Pancreas (tissue), 10 donors: ENCODE data around the gene NRN1L. TPM values are rescaled to one million over a fixed set of nuclear protein-coding genes. Genes with fewer than 3 reads are reported as not detected.

Experiments used
- ATAC-seq, 4 donors: fragments of 200-7000 bp; cut with Tn5 transposase; one replicate each; pipeline versions ENCODE4 v1.8.0 to v1.9.1; 2020; ENCODE audit warnings: mild to moderate bottlenecking in 4 of 4, moderate library complexity in 4 of 4
- DNase-seq, 6 donors: peaks; one replicate each; pipeline ENCODE4 v3.0.0-alpha.2; 2020
- FAIRE-seq: peaks from 2 replicates; lab custom pipeline; 2012; peaks lifted over from hg19 to GRCh38; lab: Jason Lieb, UNC
- H3K27ac ChIP-seq, 4 donors: fragments of 200-600 bp; sonication (generic); 1 replicate in 3 of 4; 2 replicates in 1 of 4; pipeline versions ENCODE4 v1.5.0 to v1.8.0; 2020
- H3K27me3 ChIP-seq, 4 donors: fragments of 200-600 bp; one replicate each; pipeline ENCODE4 v1.8.0; 2021
- H3K36me3 ChIP-seq, 3 donors: fragments of 200-600 bp; sonication (generic) in 1 of 3; one replicate each; pipeline versions ENCODE4 v1.5.0 to v1.8.0; 2020 to 2021
- H3K4me1 ChIP-seq, 3 donors: fragments of 200-600 bp; one replicate each; pipeline ENCODE4 v1.8.0; 2021
- H3K4me3 ChIP-seq, 4 donors: fragments of 200-600 bp; sonication (generic) in 2 of 4; one replicate each; pipeline versions ENCODE4 v1.5.0 to v1.8.0; 2020 to 2021
- H3K9me3 ChIP-seq, 4 donors: fragments of 200-600 bp; one replicate each; pipeline ENCODE4 v1.8.0; 2021
- CTCF ChIP-seq, 4 donors: fragments of 200-600 bp; sonication (generic) in 3 of 4; IDR thresholded peaks; one replicate each; pipeline versions ENCODE4 v1.5.0 to v1.8.0; 2021; ENCODE audit warnings: antibody characterized with exemption in 4 of 4
- WGBS, 2 donors: extraction: QIAGEN DNeasy Blood & Tissue Kit; methylation state at CpG; one replicate each; pipeline ENCODE4 v1.1.7; 2013; 5-methylcytosine and 5-hydroxymethylcytosine counted together
- intact Hi-C, 3 donors: fragments of 100-400 bp; cut with DNase I; formaldehyde crosslinking; loops; one replicate each; pipeline versions ENCODE4 v1.11.1 to v1.14.2; 2022
- polyA plus RNA-seq, 2 donors: library from polyadenylated mRNA; stranded (reverse); fragments of 200-250 nt; gene quantifications; one replicate each; pipeline ENCODE4 v1.2.3, GENCODE V29; 2013
- total RNA-seq, 6 donors: library from RNA; stranded (reverse); fragmentation: NEBNext Ultra II Directional in 4 of 6; extraction: Animal tissue kit (Norgen Biotek cat#: 25700) in 4 of 6; gene quantifications; one replicate each; pipeline versions ENCODE4 v1.2.1 to v1.2.4, GENCODE V29; 2021 to 2023
- donor health status: healthy with polysubstance abuse.
- donor health status: DM: no; HTN: no; CAD: no; lungs with moderate emphysema.
- donor health status: DM: no; HTN: no; CAD: no.
- donor health status: control.
- donor health status: control.
- donor health status: Bipolar disorder and iron deficiency.
- donor health status: DM: yes; HTN: yes; CAD: no.
- donor health status: DM: no; HTN: no; CAD: no.
- donor health status: DM: no; HTN: no; CAD: no.
- donor health status: DM: yes; HTN: yes; CAD: no.

Gene NRN1L
- total and polyA plus RNA-seq, 8 donors: 0.34 to 4.2 (median 0.67) TPM; not detected in 3

DNA sequence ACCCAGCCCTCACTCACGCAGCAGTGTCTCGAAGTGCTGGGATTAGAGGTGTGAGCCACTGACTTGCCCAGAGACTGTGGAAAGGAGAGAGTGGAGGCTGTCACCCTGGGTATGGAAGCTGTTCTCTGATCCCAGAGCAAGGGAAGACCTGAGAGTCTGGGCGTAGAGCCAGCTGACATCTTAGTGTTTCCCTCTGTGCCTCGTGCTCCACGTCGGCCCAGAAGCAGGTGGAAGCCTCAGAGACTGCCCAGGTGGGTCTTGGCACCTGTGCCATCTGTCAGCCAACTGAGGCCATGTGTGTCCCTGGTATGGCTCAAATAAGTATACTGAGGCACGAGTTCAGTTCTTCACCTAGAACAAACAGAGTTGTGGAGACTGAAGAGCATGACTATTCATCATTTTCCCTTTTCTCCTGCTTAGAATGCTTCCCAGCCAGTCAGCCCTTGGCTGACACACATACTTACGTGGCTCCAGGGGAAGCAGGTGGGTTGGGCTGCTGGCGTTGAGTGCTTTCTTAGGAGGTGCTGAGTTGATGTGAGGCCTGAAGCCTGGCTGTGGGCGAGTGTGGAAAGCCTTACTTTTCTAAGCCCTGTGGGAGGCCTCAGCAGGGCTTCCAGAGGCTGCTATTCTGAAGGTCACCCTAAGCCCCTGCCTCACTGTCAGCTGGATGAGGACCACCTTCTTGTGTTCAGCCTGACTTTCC, 38.9 kb downstream of the NRN1L start:
- Histone ChIP-seq H3K27me3 (no peaks in the 10 kb centered on the region), H3K4me1 (peaks cover 0 to 3% (median 0%) of the 10 kb centered on the region in 3 donors), H3K9me3 (no peaks in the 10 kb centered on the region), H3K36me3 (no peaks in the 10 kb centered on the region), H3K4me3 (no peak overlapping the region), H3K27ac (peak overlapping the region in 2 of 4 donors; percentile 2 to 23)
- DNase-seq (peak in 3 of 6 donors; percentile 52 to 80 (median 61)), ATAC-seq (peak in 1 of 4 donors; percentile 17), FAIRE-seq (no peak)
- TF ChIP-seq CTCF (IDR thresholded peaks at IDR 0.05): no peak
- intact Hi-C loops: loop anchor here in 1 of 3 donors (10.0 kb wide), 1 partner anchor 249 kb away; no protein-coding TSS in a partner anchor
- WGBS, 2 donors: 49 to 52% methylated on average over 10 of the region's 10 CpGs

DNA sequence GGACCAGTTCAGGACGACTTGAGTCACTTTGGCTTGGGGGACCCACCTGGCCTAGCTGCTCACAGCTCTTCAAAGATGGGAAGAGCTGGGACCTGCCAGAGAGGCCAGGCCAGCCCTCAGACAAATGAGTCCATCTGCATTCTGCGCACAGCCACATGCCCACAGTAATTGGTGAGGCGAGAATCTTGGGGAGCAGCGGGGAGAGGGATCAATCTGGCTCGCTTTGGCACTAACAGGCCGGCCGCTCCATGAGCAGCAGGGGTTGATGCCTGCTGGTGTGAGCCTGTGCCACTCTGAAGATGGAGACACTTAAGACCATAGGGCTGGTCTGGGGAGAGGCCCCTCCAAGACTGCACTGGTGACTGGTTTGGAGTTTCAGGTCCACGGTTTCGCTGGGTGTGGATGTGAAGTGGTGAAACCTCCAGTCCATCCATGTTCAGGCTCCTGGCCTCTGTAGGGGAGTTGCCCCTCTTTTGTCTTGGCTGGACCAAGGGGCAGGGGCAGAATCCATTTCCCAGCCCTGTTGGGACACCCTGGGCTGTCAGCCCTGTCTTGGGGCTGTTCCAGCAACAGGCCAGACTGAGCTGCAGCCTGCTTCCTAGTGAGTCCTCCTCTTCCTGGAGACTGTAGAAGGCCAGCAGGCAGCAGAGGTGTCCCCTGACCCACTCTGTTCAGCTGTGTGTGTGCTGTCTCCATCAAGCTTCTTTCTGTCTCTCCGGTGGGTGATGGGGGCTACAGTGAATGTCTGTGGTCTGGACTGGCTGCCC, 39.6 kb downstream of the NRN1L start:
- DNase-seq (peak in 3 of 6 donors; percentile 49 to 81 (median 61)), ATAC-seq (peak in 1 of 4 donors; percentile 0), FAIRE-seq (no peak)
- no peaks in the 10 kb centered on the region for H3K36me3 ChIP-seq
- no peak for TF ChIP-seq CTCF (IDR thresholded peaks at IDR 0.05)
- no peaks in the 10 kb centered on the region for H3K27me3 ChIP-seq
- 70 to 74% methylated on average over 10 of the region's 10 CpGs for WGBS, 2 donors
- intact Hi-C loops: loop anchor here in 1 of 3 donors (10.0 kb wide), 1 partner anchor 250 kb away; no protein-coding TSS in a partner anchor
- H3K4me3 ChIP-seq: no peak overlapping the region
- H3K9me3 ChIP-seq: no peaks in the 10 kb centered on the region
- H3K27ac ChIP-seq: peak overlapping the region in 1 of 4 donors; percentile 23
- H3K4me1 ChIP-seq: peaks cover 0 to 4% (median 3%) of the 10 kb centered on the region in 3 donors

DNA sequence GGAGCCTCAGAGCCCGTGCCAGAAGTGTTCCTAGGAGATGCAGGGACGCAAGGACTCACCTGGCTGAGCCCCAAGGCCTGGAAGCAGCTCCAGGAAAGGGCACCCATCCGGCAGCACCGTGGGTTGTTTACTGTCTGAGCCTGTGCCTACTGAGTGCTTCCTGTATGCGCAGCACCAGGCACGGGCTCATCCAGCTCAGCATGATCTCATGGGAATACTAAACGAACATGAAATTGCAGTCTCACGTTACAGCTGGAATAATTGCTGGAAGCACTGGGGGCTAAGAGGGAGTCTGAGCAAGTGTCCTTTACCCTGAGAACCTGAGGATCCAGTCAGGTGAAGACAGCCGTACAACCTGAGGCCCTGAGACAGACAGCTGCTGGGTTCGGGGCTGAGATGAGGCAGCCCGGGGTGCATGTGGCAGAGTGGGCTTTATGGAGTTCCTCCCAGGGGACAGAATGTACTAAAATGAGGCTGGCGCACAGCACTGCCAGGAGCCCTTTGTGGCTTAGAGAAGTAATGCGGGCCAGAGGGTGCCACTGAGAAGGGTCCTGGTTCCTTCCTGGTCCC, 41.6 kb downstream of the NRN1L start:
- Histone ChIP-seq H3K9me3 (no peaks in the 10 kb centered on the region), H3K4me3 (no peak overlapping the region), H3K36me3 (peaks cover 0 to 5% (median 0%) of the 10 kb centered on the region in 3 donors), H3K27ac (peak overlapping the region; percentile 70 to 85 (median 80)), H3K4me1 (peaks cover 0 to 5% (median 4%) of the 10 kb centered on the region in 3 donors), H3K27me3 (no peaks in the 10 kb centered on the region)
- no peak for FAIRE-seq
- ATAC-seq: peak; percentile 29 to 72 (median 45)
- TF ChIP-seq CTCF (IDR thresholded peaks at IDR 0.05): no peak
- 20 to 26% methylated on average over 13 of the region's 13 CpGs for WGBS, 2 donors
- DNase-seq: peak in 5 of 6 donors; percentile 72 to 94 (median 85)
- intact Hi-C loops: loop anchor here in 1 of 3 donors (10.0 kb wide), 1 partner anchor 251 kb away; no protein-coding TSS in a partner anchor

- TF ChIP-seq CTCF (IDR thresholded peaks at IDR 0.05): no peak
- Histone ChIP-seq H3K4me3 (no peak overlapping the region), H3K27ac (peak overlapping the region; percentile 70 to 85 (median 80)), H3K27me3 (no peaks in the 10 kb centered on the region), H3K4me1 (peaks cover 0 to 6% (median 5%) of the 10 kb centered on the region in 3 donors), H3K36me3 (peaks cover 0 to 5% (median 0%) of the 10 kb centered on the region in 3 donors), H3K9me3 (no peaks in the 10 kb centered on the region)
- WGBS, 2 donors: 49 to 52% methylated on average over 22 of the region's 22 CpGs
- DNase-seq: peak in 5 of 6 donors; percentile 59 to 89 (median 68)
- peak in 3 of 4 donors; percentile 5 to 16 (median 6) for ATAC-seq
- intact Hi-C loops: loop anchor here in 1 of 3 donors (10.0 kb wide), 1 partner anchor 253 kb away; no protein-coding TSS in a partner anchor
- no peak for FAIRE-seq
Observed at GRCh38 chr16:67927131-67927941, 42.7 kb downstream of the NRN1L start.
